HG03342 (cell line): ENCODE measurements around the gene DIO2.

Source experiments
- ATAC-seq: cut with Tn5 transposase; IDR thresholded peaks from one replicate; pipeline ENCODE4 v1.9.1; 2021; ENCODE audit warnings: mild to moderate bottlenecking, moderate library complexity; ENCODE audit not compliant: unreplicated experiment

Gene DIO2

GRCh38 chr14:80172375-80173051, 38.8 kb downstream of the DIO2 start:
- no peak for ATAC-seq

- no peak for ATAC-seq
Measured at GRCh38 chr14:80167793-80168448, 43.4 kb downstream of the DIO2 start.

- no peak for ATAC-seq
Measured at GRCh38 chr14:80164991-80165721, 46.1 kb downstream of the DIO2 start.

- no peak for ATAC-seq
Measured at GRCh38 chr14:80152763-80153162, 58.5 kb downstream of the DIO2 start.

- ATAC-seq = no peak
Measured at GRCh38 chr14:80152166-80152565, 59.1 kb downstream of the DIO2 start.

GRCh38 chr14:80150301-80150700, 61.0 kb downstream of the DIO2 start:
- ATAC-seq = no peak
